HG03442 (cell line): ENCODE data around the gene AQP2.

Source experiments
- ATAC-seq: cut with Tn5 transposase; IDR thresholded peaks from one replicate; pipeline ENCODE4 v1.9.1; 2021; ENCODE audit warnings: mild to moderate bottlenecking, moderate library complexity; ENCODE audit not compliant: unreplicated experiment

Gene AQP2

GRCh38 chr12:49920241-49920914, 30.2 kb upstream of the AQP2 start:
- no peak for ATAC-seq

GRCh38 chr12:49920915-49921286, 29.6 kb upstream of the AQP2 start:
- no peak for ATAC-seq

- ATAC-seq: no peak
These were observed 29.2 kb upstream of the AQP2 start for GRCh38 chr12:49921299-49921698.

- no peak for ATAC-seq
These were observed 28.6 kb upstream of the AQP2 start for GRCh38 chr12:49921936-49922335.

- no peak for ATAC-seq
These were observed 28.0 kb upstream of the AQP2 start for GRCh38 chr12:49922349-49923034.

- ATAC-seq: no peak
These were observed 27.4 kb upstream of the AQP2 start for GRCh38 chr12:49923035-49923644.

GRCh38 chr12:49923880-49924556, 26.5 kb upstream of the AQP2 start:
- no peak for ATAC-seq

- no peak for ATAC-seq
These were observed 25.8 kb upstream of the AQP2 start for GRCh38 chr12:49924628-49925246.

GRCh38 chr12:49925433-49926204, 24.9 kb upstream of the AQP2 start:
- ATAC-seq: no peak

- ATAC-seq: no peak
These were observed 22.1 kb upstream of the AQP2 start for GRCh38 chr12:49928471-49928870.

- no peak for ATAC-seq
These were observed 21.0 kb upstream of the AQP2 start for GRCh38 chr12:49929581-49929980.

- no peak for ATAC-seq
These were observed 19.8 kb upstream of the AQP2 start for GRCh38 chr12:49930515-49931288.

GRCh38 chr12:49932023-49932422, 18.5 kb upstream of the AQP2 start:
- ATAC-seq: no peak

GRCh38 chr12:49932533-49933130, 17.9 kb upstream of the AQP2 start:
- ATAC-seq: no peak

- ATAC-seq: no peak
These were observed 16.7 kb upstream of the AQP2 start for GRCh38 chr12:49933796-49934195.

- ATAC-seq: no peak
These were observed 16.0 kb upstream of the AQP2 start for GRCh38 chr12:49934505-49934904.

- ATAC-seq: no peak
These were observed 13.6 kb upstream of the AQP2 start for GRCh38 chr12:49936925-49937324.

GRCh38 chr12:49937639-49938300, 12.8 kb upstream of the AQP2 start:
- ATAC-seq: no peak

GRCh38 chr12:49939307-49939706, 11.2 kb upstream of the AQP2 start:
- ATAC-seq: no peak
